Posterior cingulate gyrus (tissue), 11 donors: Measurements from ENCODE around the gene DRAXIN.

Experiments used
- DNase-seq, 10 donors: peaks; one replicate each; pipeline versions ENCODE4 v3.0.0 to v3.0.0-alpha.2; 2020 to 2021; ENCODE audit warnings: mixed read lengths in 3 of 10
- intact Hi-C: fragments of 100-400 bp; cut with DNase I; formaldehyde crosslinking; loops from one replicate; pipeline ENCODE4 v1.15.1; 2023

DRAXIN gene

DNA sequence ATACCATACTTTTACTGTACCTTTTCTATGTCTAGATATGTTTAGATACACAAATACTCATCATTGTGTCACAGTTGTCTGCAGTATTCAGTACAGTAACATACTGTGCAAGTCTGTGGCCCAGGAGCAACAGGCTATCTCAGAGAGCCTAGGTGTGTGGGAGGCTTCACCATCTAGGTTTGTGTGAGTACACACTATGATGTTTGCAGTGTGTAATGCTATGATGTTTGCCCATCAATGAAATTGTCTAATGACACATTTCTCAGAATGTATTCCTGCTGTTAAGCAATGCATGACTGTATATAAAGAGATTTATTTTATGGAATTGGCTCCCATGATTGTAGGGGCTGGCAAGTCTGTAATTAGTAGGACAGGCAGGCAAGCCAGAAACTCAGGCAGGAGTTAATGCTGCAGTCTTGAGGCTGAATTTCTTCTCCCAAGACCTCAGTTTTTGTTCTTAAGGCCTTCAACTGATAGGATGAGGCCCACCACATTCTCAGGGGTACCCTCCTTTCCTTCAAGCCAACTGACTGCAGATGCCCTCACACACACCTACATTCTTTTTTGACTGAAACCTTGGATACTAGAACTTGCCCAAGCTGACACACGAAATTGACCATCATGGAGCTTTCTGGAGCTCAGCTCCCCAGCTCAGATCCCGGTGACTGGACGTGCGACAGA lies 36.8 kb downstream of the DRAXIN start:
- DNase-seq = no peak
- intact Hi-C loops = no loop called here

DNA sequence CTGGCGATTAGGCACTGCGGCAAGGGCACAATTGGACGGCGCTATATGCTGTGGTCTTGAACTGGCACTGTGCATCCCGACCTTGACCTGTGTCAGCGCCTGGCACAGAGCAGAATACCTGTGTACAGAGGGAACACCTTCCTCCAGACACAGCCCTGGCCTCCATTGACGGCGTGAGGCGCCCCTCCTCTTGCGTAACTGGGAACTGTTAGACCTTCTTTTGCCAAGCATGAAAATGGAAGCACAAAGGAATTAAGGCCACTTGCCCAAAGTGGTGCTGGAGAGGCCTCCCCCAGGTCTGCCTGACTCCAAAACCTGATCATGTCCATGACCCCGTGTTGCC lies 37.6 kb downstream of the DRAXIN start:
- DNase-seq = no peak
- intact Hi-C loops = no loop called here

DNA sequence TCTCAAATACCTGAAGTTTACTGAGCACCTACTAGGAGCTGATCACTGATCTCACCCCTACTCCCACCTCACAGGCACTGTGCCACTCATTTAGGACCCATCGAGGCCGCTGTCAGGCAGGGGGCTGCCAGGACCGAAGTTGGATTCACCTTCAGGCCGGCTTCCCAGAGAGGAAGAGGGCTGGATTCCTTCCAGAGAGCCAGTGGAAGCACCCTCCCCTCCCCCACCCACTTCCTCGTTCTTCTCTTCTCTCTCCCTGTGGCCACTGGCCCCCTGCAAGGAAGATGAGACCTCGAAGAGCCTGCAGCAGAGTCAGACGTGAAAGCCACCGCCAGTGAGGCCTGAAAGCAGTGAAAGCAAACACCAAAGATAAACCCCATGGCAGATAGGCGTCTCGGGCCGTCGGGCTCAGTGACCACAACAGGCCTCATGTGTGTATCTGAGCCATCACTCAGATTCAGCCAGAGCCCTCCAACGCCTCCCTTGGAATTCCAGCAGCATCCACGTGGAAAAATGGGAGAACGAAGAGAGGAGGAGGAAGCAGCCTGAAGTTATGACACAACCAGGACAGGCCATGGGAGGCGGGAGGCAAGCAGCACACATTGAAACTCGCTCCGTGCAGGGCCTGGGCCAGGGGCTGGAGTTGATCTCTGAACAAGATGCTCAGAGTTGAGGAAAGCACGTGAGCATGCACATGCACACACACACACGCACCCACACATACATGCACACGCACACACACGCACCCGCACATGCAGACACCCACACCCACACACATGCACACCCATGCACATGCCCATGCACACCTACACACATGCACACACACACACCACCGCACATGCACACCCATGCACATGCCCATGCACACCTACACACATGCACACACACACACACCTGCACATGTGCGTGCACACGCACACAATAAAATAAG lies 38.3 kb downstream of the DRAXIN start:
- intact Hi-C loops = loop anchor here (2.0 kb wide), 1 partner anchor 75 kb away; the partner anchor contains the start of gene MTHFR
- no peak for DNase-seq

DNA sequence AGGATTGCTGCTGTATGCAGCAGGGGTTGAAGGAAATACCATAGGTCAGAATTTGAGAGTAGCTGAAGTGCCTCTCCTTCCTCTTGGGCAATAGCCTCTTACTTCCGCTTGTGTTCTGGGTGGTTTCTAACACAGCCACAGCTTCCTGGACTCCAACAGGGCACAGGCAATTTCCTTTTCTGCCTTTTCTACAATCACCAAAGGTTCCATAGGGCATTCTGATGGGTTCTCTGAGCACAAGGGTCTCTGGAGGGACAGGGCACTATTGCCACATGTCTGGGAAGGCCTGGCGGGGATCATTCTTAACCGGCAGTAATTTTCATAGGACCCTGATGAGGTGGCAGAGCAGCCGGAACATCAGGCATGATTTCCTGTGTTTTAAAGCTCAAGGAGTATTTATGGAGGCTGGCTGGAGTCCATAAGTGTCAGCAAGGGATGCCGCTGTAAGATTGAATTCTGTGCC lies 39.0 kb downstream of the DRAXIN start:
- intact Hi-C loops = loop anchor here (2.0 kb wide), 1 partner anchor 74 kb away; the partner anchor contains the start of gene MTHFR
- DNase-seq = no peak

DNA sequence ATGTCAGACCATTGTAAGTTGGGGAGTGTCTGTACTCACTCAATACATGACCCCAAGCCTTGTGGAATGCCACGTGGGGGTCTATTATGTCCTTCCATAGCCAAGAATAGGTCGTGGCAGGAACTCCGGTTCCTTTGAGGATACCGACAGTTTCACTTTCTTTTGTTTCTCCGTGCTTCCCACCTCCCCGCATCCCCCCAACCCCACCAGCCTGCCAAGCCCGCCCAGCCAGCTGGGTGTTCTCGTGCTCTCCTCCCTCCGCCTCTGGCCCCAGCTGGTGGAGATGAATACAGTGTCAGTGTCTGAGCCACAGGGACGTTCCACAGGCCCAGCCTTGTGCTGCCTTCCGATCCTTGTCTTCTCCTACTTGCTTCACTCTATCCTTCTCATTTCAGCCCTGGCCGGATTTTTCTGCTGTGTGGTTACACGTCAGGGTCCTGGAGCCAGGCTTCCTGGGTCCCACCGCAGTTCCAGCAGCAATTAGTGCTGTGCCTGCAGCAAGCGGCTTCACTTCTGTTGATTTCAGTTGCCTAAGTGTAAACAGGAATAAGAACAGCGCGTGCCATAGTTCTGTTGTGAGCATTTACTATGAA lies 40.3 kb downstream of the DRAXIN start:
- intact Hi-C loops = loop anchor here (2.0 kb wide), 1 partner anchor 73 kb away; the partner anchor contains the start of gene MTHFR
- DNase-seq = peak; percentile 67 to 97 (median 83)

DNA sequence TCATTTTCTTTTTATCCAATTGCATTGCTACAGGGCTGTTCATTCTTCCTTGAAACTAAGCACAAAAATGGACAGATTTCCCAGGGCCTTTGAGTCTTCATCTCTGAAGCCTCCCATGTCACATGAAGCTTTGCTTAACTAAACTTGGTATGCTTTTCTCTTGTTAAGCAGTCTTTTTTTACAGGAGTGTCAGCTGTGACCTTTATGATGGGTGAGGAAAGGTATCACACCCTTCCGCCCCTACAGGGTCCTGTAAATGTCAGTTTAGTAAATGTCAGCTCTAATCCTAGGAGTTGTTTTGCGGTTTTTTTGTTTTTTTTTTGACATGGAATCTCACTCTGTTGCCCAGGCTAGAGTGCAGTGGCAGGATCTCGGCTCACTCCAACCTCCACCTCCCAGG lies 41.8 kb downstream of the DRAXIN start:
- no peak for DNase-seq

DNA sequence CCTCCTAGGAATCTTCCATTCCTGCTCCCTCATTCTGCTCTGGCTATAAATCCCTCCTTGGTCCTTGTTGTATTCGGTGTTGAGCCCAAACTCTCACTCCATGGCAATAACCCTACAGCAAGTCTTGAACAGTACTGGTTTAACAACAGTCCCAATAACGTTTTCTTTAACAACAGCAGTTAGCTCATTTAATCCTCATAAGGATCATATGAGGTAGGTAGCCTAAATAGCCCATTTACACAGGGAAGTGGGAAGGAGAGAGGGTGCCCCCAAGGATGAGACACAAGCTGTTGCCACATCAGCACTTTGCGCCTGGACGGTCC lies 44.0 kb downstream of the DRAXIN start:
- DNase-seq = no peak
- intact Hi-C loops = no loop called here

More for the DNA sequence above, 41.8 kb downstream of the DRAXIN start:
- intact Hi-C loops = no loop called here

DNA sequence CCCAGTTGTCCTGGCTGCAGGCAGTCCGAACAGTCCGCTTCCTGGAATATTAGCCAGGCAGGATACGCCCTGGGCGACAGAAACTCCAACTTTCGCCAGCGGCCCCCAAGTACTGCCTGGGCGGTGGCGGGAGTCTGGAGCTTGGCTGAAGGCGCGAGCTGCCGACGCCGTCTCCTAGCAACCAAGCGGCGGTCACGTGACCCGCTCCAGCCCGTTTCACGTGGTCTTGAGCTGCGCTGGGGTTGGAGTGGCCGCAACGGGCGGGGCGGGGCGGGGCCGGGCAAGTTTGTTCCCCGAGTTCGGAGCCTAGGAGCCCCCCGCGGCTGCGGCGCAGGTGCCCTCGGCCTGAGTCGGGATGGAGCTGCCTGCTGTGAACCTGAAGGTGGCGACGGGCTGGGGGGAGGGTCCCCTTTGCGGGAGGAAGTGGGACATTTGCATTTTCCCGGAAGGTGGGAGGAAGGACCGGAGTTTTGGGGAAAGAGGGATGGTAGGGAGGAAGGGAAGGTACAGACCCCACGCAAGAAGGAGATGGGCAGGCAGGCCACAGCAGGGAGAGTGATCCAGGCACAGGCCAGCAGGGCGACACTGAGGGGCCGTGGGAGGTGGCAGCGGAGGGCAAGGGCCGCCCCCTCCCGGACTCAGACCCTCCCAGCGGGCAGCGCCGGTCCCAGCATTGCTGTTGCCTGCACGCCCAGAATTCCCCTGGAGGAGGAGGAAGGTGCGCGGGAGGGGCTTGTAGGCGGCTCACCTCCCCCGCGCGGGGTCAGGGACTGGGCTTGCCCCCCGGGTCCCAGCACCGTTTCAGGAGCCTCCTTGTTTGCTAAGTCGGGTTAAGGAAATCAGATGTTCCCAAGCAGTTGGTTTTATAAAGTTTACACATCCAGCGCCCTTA lies 44.6 kb downstream of the DRAXIN start, which contains the start of gene AGTRAP:
Gene AGTRAP (plus strand): TSS at position 283 of the 892 bp plus-strand sequence. CDS start 73 bp downstream, at position 356.
- DNase-seq = peak; percentile 95 to 100 (median 98)
- intact Hi-C loops = no loop called here

DNA sequence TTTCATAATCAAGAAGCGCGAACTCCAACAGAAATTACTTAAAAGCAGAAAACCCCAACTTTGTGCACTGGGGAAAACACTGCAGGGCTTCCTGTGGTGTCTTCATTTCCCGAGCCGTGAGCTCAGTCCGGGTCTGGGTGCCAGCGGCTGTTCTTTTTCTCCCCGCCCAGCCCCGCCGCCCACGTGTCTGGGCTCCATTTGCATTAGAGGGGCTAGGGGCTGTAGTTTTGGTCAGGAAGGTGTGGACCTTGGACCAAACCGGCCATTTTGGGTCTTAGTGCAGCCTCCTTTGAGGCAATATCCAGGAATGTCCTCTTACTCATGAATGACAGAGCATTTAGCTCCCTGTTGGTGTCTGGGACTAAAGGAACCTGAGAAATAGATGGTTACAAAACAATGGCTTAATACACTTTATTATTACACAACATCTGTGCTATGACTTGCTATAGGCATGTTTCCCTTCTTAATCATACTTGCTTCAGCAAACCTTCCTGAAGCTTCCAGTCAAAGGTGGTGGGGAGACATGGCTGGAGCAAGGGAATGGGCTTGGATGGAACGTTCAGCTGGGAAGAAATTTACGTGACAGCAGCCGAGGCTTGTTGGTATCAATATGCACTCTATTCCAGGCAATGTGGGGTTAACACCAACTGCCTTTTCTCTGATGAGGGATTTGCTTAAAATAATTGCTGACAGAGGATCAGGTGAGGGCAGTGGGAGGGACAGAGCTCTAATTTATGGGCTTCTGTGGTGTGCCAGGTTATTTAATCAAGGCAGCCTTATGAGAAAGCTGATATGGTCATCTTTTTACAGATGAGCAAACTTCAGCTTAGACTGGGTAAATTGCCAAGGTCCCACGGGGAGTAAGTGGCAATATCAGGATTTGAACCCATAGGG lies 45.5 kb downstream of the DRAXIN start:
- no peak for DNase-seq
- intact Hi-C loops = no loop called here

DNA sequence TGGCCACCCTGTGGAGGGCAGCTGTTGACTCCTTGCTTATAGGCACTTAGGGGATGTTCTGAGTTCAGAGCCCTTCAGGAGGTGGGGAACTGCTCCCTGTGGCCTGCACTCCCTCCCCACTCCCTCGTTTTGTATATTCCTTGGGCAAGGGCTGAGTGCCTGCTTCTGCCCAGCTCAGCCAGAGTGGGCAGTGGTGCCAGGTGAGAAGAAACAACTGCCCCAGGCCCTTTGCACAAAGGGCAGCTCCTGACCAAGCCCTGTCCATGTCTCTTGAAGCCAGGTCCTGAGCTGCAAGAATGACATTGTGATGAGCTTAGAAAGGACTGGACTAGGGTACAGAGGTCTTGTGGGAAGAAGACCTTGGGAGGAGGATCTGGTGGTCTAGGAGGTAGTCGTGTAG lies 46.6 kb downstream of the DRAXIN start:
- intact Hi-C loops = no loop called here
- no peak for DNase-seq

DNA sequence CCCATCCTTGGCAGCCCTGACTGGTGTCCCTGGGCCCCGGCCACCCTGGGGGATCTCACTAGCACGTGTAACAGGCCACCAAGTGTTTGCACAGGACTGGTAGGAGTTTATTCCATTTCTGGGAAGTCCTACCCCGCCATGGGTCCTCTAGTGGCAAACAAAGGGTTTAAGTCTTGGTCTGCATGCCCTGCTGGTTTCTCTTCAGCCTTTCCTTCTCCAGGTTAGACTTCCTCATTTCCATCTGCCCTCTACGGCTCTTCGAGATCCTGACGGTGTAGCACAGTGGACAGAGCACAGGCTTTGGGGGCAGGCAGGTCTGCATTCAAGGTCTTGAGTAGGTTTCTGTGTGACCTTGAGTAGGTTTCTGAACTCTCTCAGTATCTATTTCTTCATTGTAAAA lies 47.3 kb downstream of the DRAXIN start:
- DNase-seq = no peak
- intact Hi-C loops = no loop called here

DNA sequence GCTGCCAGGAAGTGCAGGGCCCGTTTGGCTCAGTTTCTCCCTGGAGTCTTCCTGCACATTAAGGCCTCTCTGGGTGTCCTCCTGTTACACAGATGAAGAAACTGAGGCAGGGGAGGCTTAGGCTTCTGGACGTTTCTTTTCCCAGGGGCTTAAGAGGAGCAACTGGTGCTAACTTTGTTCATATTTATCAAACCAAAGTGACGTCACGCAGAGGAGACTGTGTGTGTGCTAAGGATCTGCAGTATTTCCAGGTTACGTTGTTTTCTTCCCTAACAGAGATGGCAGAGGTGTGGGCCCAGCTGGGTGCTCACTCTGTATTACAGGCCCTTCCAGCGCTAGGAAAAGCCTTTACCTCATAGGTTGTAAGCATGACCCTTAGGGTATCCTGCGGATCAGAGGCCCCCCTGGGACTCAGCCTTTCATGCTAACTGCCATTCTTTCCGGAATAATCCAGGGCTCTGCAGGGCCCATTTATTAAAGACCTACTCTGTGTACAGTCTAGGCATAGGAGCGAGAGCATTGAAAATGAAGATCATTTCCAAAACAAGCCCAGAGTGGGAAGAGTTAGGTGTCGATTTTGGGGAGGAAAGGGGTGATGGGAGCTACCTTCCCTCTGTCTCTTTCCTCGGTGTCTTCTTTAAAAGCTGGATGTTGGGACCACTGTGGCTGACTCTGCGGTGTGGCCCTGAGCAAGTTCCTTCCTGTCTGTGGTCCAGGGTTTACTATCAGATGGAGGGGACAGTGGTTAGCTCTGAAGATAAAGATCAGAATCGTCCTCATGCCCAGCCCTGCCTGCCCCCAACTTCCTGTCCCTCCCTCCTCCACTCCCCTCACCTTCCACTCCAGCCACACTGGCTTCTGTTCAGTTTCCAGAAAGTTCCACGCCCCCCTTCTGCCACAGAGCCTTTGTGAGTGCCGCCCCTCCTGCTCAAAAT lies 49.0 kb downstream of the DRAXIN start:
- intact Hi-C loops = no loop called here
- DNase-seq = no peak

DNA sequence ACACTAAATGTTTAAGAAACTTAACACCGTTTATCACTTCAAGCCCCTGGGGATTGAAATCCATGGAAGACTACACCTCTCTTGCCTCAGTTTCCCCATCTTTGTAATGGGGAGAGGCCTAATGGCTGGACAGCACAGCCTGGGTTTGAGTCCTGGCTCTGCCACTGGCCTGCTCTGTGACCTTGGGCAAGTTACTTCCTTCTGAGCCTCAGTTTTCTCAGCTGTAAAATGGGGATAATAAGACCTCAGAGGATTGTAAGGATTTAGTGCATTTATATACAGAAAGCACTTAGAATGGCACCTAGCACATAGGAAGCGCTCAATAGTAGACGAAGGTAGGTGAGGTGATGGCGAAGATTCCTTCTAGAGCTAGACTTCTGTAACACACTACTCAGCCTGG lies 50.0 kb downstream of the DRAXIN start:
- DNase-seq = no peak
- intact Hi-C loops = no loop called here

DNA sequence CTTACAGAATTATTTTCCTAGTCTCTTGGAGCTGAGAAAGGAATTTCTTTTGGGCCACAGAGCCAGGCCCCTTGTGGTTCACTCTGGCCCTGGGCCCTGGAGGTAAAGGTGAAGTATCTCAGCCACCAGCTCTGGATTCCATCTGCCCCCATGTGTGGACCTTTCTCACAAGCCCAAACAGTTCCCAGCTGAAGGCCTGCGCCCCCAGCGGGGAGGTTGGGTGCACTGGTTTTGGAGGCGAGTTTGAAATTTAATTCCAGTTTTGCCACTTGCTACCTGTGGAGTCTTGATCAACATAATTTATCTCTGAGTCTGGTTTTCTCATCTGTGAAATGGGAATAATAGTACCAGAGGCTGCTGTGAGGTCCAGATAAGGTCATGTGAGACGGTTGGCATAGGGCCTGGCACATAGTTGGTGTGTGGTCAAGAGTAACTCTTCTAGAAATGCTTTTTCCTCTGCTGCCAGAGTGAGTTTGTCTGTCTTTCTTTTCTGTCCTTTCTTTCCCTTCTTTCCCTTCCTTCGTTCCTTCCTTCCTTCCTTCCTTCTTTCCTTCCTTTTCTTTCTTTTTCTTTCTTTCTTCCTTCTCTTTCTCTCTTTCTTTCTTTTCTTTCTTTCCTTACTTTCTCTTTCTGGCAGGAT lies 50.5 kb downstream of the DRAXIN start:
- DNase-seq = no peak
- intact Hi-C loops = no loop called here

DNA sequence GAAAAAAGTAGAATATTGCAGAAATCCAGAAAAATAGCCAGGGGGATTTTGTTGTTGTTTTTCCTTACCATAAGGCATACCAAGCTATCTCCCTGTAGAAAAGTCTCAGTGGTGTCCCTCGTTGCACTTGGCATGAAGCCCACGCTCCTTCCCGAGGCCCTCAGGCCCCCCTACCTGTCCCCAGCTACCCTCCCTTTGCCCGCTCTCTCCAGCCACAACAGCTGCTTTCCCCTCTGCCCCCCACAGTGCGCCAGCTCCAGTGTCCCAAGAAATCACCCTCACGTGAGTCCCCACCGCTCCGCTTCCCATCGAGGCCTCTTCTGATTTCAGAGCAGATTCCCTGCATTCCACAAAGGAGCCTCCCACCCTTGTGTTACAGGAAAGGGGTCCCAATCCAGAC lies 52.8 kb downstream of the DRAXIN start:
- intact Hi-C loops = no loop called here

DNA sequence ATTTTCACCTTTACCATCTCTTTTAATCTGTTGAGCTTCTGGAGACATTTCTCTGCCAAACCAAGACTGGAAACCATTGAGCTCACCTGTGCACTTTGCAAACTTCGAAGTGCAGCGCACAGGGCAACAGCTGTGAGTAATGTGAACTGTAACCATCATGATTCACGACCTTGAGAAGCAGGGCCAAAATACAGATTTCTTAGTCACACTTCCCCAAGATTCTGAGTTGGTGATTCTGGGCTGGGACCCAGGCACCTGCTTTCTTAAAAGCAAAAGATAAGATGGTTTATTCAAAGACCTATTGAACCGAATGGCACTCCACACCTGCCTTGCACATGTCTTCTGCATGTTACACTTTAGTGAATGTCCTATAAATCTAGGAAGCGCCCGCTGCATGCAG lies 54.6 kb downstream of the DRAXIN start:
- DNase-seq = no peak
- intact Hi-C loops = no loop called here

More for the DNA sequence above, 52.8 kb downstream of the DRAXIN start:
- DNase-seq = no peak

DNA sequence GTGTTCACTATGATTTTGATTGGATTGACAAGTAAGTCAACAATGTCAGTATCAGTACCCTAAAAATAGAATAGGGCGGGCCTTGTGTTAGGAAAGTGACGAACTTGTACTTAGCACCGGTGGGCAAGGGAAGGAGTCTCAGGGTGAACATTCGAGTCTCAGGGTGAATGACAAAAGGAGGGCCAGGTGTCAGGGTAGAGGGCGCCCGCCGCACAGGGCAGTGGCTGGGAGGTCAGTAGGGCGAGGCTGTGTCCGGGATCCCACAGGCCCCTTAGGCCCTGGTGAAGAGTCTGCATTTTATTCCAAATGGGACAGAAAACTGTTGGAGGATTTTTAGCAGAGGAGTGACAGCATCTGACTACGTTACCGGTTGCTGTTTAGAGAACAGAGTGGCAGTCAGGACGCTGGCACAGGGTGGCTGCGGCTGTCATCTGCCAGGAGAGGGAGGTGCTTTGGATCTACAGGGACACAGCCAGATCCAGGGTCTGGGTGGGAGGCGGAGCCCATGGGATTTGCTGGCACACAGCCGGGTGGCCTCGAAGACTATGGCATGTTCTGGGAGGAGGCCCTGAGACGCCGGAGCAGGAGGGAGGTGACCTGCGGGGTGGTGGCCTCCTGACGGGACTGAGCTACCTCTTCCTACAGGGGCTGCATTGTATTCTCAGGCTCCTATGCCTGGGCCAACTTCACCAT lies 55.4 kb downstream of the DRAXIN start:
- intact Hi-C loops = no loop called here
- DNase-seq = no peak
